Measurements from ENCODE around the gene SCYL2. TPM values are rescaled to one million over a fixed set of nuclear protein-coding genes. Genes with fewer than 3 reads are reported as not detected.
"Not testable (repeated sequence)": the region's sequence is repeated elsewhere in the genome, so short reads cannot be mapped to it uniquely, and the experiment has no call there.

SCYL2 gene
- total RNA-seq, 2 donors from 2014 or later = 22.3 to 28.3 TPM

- DNase-seq (ENCODE audit: low spot score in 2 of 2) (no peak), ATAC-seq (no peak)
- no peaks in the 10 kb centered on the region for H3K36me3 Mint-ChIP-seq
- no peak overlapping the region for H3K27ac Mint-ChIP-seq
- H3K9me3 Mint-ChIP-seq = no peaks in the 10 kb centered on the region
Observed at GRCh38 chr12:100251917-100252316, 15.1 kb upstream of the SCYL2 start.

- no peak for DNase-seq (ENCODE audit: low spot score in 2 of 2)
- H3K36me3 Mint-ChIP-seq = no peaks in the 10 kb centered on the region
- no peak overlapping the region for H3K27ac Mint-ChIP-seq
- no peak for ATAC-seq
- H3K9me3 Mint-ChIP-seq = no peaks in the 10 kb centered on the region
Observed at GRCh38 chr12:100253437-100253836, 13.5 kb upstream of the SCYL2 start.

- no peaks in the 10 kb centered on the region for H3K9me3 Mint-ChIP-seq
- no peaks in the 10 kb centered on the region for H3K36me3 Mint-ChIP-seq
- no peak for DNase-seq (ENCODE audit: low spot score in 2 of 2)
- H3K27ac Mint-ChIP-seq = peak overlapping the region in 1 of 2 donors; percentile 14
- ATAC-seq = no peak
Observed at GRCh38 chr12:100254876-100255275, 12.1 kb upstream of the SCYL2 start.

DNA sequence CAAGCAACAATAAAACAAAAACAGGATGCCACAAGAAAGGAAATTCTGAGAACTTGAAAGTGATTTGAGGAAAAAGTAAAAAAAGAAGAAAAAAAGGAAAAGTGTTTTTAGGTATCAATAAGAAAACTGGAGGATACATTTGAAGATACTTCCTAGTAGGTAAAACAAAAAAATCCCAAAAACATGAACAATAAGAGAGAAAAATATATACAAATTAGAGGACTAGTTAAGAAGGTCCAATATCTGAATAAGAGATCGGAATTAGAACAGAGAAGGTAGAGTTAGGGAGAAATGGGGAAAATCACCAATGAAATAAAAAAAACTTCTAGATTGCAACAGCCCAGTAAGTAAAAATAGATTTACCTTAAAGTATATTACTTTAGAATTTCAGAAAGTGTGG is 8.8 kb upstream of the SCYL2 start:
- Mint-ChIP-seq H3K27ac (no peak overlapping the region), H3K9me3 (no peaks in the 10 kb centered on the region), H3K36me3 (no peaks in the 10 kb centered on the region)
- no peak for DNase-seq (ENCODE audit: low spot score in 2 of 2)
- no peak for ATAC-seq

GRCh38 chr12:100263131-100263530 is 3.8 kb upstream of the SCYL2 start:
- H3K27ac Mint-ChIP-seq = no peak overlapping the region
- DNase-seq (ENCODE audit: low spot score in 2 of 2) (no peak), ATAC-seq (no peak)
- no peaks in the 10 kb centered on the region for H3K9me3 Mint-ChIP-seq
- H3K36me3 Mint-ChIP-seq = no peaks in the 10 kb centered on the region

GRCh38 chr12:100265107-100265506 is 1.9 kb upstream of the SCYL2 start:
- not testable (repeated sequence) for ATAC-seq; H3K9me3 Mint-ChIP-seq; H3K27ac Mint-ChIP-seq; H3K36me3 Mint-ChIP-seq; DNase-seq (ENCODE audit: low spot score in 2 of 2)

DNA sequence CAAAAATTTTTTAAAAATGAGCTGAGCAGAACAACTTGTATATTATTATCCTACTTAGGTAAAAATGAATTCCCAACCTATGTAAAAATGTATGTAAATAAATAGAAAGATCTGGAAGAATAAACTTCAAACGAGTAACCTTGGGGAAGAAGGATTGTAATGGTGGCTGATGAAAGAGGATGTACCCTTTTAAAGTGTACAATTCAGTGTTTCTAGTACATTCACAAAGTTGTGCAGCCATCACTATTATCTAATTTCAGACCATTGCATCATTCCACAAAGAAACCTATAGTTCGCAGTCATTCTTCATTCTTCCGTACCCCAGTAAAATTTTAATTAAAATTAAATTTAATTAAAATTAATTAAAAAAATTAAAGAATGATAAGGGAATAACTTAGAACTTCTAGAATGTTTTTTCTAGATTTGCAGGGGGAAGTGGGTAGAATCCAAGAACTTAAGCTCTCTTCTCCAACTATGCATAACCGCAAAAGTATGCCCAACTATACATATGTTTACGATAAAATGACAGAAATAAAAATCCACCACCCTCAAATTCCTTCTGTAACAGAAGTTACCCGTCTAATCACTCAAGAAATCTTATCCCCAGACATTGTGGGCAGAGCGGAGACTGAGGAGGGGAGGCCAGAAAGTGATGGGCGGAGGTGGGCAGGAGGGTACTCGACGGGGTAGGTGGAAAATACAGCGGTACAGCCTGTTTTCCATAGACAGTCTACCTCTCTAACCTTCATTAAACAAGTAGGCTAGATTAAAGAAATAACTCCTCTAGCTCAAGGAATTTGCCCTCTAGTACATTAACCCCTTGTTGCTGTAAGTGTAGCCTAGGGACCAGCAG is 1.0 kb upstream of the SCYL2 start:
- no peaks in the 10 kb centered on the region for H3K9me3 Mint-ChIP-seq
- no peaks in the 10 kb centered on the region for H3K36me3 Mint-ChIP-seq
- DNase-seq (ENCODE audit: low spot score in 2 of 2) (no peak), ATAC-seq (peak in 1 of 2 donors; percentile 1)
- H3K27ac Mint-ChIP-seq = peak overlapping the region in 1 of 2 donors; percentile 91

- DNase-seq (ENCODE audit: low spot score in 2 of 2) (peak in 1 of 2 donors; percentile 93), ATAC-seq (peak; percentile 86 to 87)
- no peaks in the 10 kb centered on the region for H3K9me3 Mint-ChIP-seq
- H3K36me3 Mint-ChIP-seq = no peaks in the 10 kb centered on the region
- peak overlapping the region; percentile 91 to 100 for H3K27ac Mint-ChIP-seq
Observed at GRCh38 chr12:100266585-100266834, 467 bp upstream of the SCYL2 start.

DNA sequence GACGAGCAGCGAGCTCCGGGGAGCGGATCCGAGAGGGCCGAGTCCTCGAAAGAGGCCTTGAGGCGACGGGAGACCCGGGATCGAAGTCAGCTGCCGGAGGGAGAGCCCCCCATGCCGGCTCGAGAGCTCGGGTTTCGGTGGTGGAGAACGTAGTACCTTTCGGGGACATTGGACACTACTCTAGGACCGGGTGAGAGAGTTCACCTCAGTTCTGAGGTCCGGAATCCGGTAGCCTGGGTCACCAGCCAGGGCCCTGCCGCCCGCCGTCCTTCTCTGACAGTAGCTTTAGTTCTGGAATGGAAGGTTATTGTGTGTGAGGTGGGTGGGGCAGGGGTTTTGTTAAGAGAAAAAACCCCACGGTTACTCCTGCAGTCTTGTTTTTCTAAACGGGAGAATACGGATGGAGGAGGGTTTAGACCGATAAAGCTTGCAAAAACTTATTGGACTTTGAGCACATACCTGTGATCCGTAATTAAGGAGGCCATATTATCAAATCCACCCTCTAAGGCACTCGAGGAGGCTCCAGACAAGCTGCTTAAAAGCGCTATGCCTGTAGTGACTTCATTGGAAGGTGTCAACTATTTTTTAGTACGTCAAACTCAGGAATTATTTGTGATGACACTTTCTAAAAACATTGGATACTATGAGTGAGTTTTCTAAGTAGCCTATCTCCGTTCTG is 765 bp downstream of the SCYL2 start:
- ATAC-seq (peak in 1 of 2 donors; percentile 2), DNase-seq (ENCODE audit: low spot score in 2 of 2) (no peak)
- Mint-ChIP-seq H3K9me3 (no peaks in the 10 kb centered on the region), H3K27ac (peak overlapping the region; percentile 84 to 91), H3K36me3 (no peaks in the 10 kb centered on the region)

DNA sequence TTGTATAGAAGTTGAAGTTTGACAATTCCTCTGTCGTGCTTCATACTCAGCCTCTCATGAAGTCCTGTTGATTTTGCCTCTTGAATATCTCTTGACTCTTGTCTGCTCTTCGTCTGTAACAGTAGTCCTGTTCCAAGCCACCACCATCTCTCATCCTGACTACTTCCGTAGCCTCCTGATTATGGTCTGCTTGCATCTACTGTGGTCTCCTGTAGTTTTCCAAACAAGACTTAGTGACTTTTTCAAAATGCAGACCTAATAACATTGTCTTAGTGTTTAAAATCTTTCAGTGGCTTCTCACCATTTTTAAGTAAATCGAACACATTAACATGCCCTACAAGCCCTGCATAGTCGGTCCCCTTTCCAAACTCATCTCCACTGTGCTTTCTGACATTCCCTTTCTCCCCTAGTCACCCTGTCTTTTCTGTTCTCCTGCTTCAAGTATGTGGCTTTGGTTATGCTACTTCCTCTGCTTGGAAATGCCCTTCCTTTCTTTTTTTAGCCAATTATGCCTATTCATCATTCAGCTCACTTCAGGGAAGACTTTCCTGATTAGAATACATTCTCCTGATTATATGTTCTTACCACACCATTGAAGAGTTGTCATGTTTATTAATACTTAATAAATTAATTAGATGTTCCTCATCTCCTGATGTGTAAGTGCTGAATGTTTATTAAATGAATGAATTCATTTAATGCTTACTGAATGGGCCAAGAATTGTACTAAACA is 2.0 kb downstream of the SCYL2 start:
- Mint-ChIP-seq H3K36me3 (no peaks in the 10 kb centered on the region), H3K9me3 (no peaks in the 10 kb centered on the region), H3K27ac (peak overlapping the region in 1 of 2 donors; percentile 3)
- no peak for ATAC-seq
- no peak for DNase-seq (ENCODE audit: low spot score in 2 of 2)

DNA sequence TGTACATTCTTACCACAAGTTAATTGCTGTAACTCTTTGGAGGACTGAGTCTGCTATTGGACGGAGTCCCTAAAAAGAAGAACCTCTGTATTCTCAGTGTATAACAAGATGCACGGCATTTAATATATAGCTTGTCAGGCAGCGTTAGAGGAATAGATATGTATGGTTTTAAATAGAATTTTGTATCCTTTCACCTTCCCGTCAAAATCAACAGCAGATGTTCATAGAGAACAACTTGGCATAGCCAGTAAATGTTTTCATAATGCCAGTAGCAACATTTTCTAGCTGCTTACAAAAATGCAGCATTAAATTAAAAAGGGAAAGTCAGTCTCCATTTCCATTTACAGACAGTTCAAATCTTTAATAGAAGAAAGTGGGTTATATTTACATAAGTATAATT is 6.8 kb downstream of the SCYL2 start:
- no peaks in the 10 kb centered on the region for H3K9me3 Mint-ChIP-seq
- H3K27ac Mint-ChIP-seq = no peak overlapping the region
- no peaks in the 10 kb centered on the region for H3K36me3 Mint-ChIP-seq
- no peak for DNase-seq (ENCODE audit: low spot score in 2 of 2)
- no peak for ATAC-seq

DNA sequence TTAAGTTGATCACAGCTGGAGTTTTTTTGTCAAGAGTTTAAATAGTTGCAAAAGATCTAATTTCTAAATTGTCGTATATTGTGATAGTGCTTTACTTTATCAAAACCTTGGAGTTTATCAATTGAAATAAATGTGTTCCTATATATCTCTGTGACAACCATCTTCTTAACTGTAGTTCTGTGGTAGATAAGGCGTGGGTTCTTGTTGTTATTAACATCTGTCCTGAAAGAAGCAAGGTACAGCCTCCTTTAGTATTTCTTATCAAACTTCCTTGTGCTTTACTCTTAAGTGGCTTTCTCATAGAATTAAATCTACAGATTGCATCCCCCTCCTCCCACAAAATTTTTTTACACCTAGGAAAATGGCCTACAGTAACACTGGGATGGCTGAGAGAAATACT is 7.3 kb downstream of the SCYL2 start:
- DNase-seq (ENCODE audit: low spot score in 2 of 2) (no peak), ATAC-seq (no peak)
- H3K9me3 Mint-ChIP-seq = no peaks in the 10 kb centered on the region
- H3K36me3 Mint-ChIP-seq = no peaks in the 10 kb centered on the region
- no peak overlapping the region for H3K27ac Mint-ChIP-seq

DNA sequence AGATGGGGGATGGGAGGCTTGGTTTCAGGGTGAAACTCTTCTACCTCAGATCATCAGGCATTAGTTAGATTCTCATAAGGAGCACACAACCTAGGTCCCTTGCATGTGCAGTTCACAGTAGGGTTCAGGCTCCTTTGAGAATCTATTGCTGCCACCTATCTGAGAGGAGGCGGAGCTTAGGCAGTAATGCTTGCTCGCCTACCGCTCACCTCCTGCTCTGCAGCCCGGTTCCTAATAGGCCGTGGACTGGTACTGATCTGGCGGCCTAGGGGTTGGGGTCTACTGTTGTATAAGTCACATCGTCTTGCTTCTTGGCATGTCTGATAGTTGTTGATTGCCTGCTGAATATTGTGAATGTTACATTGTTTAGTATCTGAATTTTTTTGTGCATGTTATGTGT is 12.2 kb downstream of the SCYL2 start:
- no peaks in the 10 kb centered on the region for H3K36me3 Mint-ChIP-seq
- no peaks in the 10 kb centered on the region for H3K9me3 Mint-ChIP-seq
- DNase-seq (ENCODE audit: low spot score in 2 of 2) = no peak
- ATAC-seq = no peak
- no peak overlapping the region for H3K27ac Mint-ChIP-seq

DNA sequence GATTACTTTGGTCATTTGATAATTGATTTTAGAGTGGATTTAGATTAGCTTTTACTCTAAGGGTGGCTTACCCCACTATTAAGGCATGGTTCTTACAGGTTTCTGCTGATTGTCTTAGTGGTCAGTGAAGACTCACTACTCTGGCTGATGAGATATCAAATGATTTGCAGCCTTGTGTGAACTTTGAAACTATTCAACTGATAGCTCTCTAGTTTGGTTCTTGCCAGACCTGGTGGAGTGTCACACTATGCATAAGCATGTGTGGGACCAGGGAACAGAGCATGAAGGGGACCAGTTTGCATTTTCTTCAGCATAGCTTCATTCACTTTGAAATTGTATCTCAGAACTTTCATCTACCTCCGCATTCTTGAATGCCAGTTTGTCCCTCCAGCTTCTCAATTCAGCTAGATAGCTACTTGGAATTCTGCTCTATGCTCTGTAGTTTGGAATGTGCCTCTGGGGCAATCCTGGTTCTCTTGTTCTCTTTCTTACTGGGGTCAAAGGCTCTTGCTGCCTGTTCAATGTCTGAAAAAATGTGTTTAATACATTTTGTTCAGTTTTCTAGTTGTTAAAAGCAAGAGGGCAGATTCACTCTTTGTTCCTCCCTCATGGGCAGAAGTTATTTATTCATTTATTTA is 12.7 kb downstream of the SCYL2 start:
- DNase-seq (ENCODE audit: low spot score in 2 of 2) (no peak), ATAC-seq (no peak)
- H3K36me3 Mint-ChIP-seq = no peaks in the 10 kb centered on the region
- no peaks in the 10 kb centered on the region for H3K9me3 Mint-ChIP-seq
- H3K27ac Mint-ChIP-seq = no peak overlapping the region

DNA sequence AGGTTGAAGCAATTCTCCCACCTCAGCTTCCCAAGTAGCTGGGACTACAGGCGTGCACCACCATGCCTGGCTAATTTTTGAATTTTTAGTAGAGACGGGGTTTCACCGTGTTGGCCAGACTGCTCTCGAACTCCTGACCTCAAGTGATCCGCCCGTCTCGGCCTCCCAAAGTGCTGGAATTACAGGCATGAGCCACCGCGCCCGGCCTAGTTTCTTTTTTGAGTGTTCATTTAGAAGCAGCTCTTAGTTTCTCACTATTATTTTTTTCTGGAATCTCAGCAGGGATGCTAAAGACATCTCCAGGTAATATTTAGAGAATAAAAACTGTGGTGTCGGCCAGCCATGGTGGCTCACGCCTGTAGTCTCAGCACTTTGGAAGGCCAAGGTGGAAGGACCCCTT is 17.6 kb downstream of the SCYL2 start:
- not testable (repeated sequence) for H3K36me3 Mint-ChIP-seq; H3K9me3 Mint-ChIP-seq; H3K27ac Mint-ChIP-seq; DNase-seq (ENCODE audit: low spot score in 2 of 2); ATAC-seq

GRCh38 chr12:100289038-100289437 is 22.1 kb downstream of the SCYL2 start:
- Mint-ChIP-seq H3K36me3 (no peaks in the 10 kb centered on the region), H3K27ac (no peak overlapping the region), H3K9me3 (no peaks in the 10 kb centered on the region)
- DNase-seq (ENCODE audit: low spot score in 2 of 2) = no peak
- ATAC-seq = no peak

DNA sequence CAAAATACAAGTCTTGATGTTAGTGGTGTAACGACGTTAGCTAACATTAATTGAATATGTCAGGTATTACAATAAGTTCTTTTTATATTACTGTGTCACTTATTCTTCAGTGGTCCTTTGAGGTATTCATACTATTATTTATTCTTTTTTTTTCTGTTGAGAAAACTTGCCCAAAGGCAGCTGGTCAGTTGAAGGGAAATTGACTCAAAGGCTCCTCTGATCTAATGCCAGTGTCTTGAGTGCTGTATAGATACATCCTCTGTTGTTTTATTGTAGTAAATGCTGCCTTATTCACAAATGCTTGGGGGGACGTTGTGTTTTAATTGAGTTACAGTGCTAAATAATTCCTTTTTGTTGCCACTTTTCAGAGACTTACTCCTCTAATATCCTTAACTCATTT is 23.0 kb downstream of the SCYL2 start:
- peak overlapping the region in 1 of 2 donors; percentile 51 for H3K27ac Mint-ChIP-seq
- H3K36me3 Mint-ChIP-seq = no peaks in the 10 kb centered on the region
- no peak for ATAC-seq
- DNase-seq (ENCODE audit: low spot score in 2 of 2) = no peak
- H3K9me3 Mint-ChIP-seq = no peaks in the 10 kb centered on the region

Measured in activated naive CD4-positive, alpha-beta T cell treated with anti-CD3 and anti-CD28 coated beads, Interleukin-2, amount 50 U/mL, for 72 hours (primary cell).